ENCODE data around the gene LPP. TPM values are rescaled to one million over a fixed set of nuclear protein-coding genes. Genes with fewer than 3 reads are reported as not detected.

LPP gene
- total RNA-seq, 4 donors from 2014 or later, result 141 to 248 (median 185) TPM

DNA sequence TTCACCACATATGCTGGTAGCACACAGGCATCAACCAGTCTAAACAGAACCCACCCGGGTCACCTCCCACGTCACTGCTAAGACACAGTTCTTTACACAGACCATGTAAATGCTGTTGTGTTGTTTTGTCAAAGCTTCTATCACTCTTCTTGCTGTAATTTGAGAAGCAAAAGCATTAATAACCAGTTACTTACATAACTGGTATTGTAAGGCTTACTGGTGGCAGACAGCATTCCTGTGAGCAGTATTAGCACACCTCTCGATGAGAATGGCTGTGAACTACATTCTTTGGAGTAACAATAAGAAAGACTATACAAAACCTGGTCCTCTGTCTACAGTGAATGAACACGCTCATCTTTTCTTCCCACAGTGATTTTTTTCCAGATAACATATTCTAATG lies 479.2 kb downstream of the LPP start:
- TF ChIP-seq, protein P1, sequence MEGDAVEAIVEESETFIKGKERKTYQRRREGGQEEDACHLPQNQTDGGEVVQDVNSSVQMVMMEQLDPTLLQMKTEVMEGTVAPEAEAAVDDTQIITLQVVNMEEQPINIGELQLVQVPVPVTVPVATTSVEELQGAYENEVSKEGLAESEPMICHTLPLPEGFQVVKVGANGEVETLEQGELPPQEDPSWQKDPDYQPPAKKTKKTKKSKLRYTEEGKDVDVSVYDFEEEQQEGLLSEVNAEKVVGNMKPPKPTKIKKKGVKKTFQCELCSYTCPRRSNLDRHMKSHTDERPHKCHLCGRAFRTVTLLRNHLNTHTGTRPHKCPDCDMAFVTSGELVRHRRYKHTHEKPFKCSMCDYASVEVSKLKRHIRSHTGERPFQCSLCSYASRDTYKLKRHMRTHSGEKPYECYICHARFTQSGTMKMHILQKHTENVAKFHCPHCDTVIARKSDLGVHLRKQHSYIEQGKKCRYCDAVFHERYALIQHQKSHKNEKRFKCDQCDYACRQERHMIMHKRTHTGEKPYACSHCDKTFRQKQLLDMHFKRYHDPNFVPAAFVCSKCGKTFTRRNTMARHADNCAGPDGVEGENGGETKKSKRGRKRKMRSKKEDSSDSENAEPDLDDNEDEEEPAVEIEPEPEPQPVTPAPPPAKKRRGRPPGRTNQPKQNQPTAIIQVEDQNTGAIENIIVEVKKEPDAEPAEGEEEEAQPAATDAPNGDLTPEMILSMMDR (IDR thresholded peaks at IDR 0.05; ENCODE audit: low read depth), result no peak

DNA sequence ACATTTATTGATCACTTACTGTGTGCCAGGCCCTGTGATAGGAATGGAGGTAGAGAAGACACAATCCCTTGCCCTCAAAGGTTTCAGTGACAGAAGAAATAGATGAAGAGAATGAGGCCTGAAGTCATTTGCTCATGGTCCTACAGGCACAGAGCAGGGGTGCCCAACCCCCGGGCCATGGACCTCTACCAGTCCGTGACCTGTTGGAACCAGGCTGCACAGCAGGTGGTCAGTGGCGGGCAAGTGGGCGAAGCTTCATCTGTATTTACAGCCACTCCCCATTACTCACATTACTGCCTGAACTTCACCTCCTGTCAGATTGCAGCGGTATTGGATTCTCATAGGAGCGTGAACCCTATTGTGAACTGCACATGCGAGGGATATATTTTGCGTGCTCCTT lies 480.3 kb downstream of the LPP start:
- TF ChIP-seq, protein P1 (IDR thresholded peaks at IDR 0.05; ENCODE audit: low read depth), result no peak

DNA sequence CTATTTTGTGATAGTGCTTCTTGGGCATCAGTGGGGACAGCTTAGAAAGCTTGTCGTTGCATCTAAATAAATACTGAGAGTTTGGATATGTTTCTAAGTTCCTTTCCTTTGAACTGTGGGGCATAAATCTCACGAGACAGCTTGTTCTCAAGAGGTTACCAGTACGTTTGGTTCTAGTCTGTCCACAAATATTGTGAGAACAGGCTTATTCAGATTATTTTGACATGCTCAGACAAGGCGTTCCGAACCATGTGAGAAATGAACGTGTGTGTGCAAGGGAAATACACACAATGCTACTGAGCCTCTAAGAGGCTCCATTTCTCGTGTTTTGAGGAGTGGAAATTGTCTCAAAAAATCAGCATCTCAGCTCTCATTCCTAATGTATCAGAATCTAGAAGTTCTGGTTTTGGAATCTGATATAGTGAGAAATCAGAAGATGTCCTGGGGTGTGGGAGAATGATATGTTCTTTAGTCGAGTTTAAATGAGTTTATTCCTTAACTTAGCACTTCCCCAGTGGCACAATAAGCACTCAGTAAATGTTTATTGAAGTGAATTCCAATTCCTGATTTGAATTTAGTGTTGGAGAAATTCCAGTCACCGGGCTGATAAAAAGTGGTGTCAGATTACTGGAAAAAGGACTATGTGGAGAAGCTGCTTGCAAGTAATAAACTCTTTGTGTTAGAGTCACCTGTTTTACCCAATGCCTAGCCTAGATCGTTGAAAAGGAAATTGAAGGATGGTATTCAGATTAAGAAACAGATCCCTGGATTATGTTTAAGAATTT lies 481.5 kb downstream of the LPP start:
- TF ChIP-seq, protein P1 (IDR thresholded peaks at IDR 0.05; ENCODE audit: low read depth), result no peak

DNA sequence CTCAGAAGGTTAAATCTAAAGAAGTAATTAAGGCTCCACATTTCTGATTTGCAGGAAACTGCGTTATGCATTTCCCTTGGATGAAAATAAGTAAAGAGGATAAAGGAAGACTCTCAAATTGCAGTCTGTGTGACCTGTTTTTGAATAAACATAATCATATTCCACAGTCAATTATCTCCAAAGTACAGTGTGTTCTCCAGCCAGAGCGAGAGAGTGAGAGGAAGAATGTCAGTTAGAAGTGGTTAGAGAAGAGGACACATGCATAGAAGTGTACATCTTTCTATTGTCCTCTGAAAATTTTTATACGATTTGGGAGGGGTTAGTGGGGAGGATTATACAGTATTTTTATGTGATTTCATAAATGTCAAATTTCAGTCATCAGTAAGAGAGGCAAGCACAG lies 487.1 kb downstream of the LPP start:
- TF ChIP-seq, protein P1 (IDR thresholded peaks at IDR 0.05; ENCODE audit: low read depth), result no peak

- TF ChIP-seq, protein P1 (IDR thresholded peaks at IDR 0.05; ENCODE audit: low read depth), result no peak
These were observed 489.8 kb downstream of the LPP start for GRCh38 chr3:188643736-188644135.

- TF ChIP-seq, protein P1 (IDR thresholded peaks at IDR 0.05; ENCODE audit: low read depth), result no peak
These were observed 492.6 kb downstream of the LPP start for GRCh38 chr3:188646592-188646991.

- TF ChIP-seq, protein P1 (IDR thresholded peaks at IDR 0.05; ENCODE audit: low read depth), result no peak
These were observed 493.3 kb downstream of the LPP start for GRCh38 chr3:188647237-188647636.
